ENCODE measurements around the gene STIM2. TPM values are rescaled to one million over a fixed set of nuclear protein-coding genes. Genes with fewer than 3 reads are reported as not detected.

Gene STIM2
- total and polyA plus RNA-seq, 9 of the 15 experiments (the other 6 are each of a cell fraction or from before 2014, with no cell fraction given) = 7.2 to 26.8 (median 15.4) TPM

- no peak for TF ChIP-seq EWSR1 (IDR thresholded peaks at IDR 0.05; ENCODE audit: borderline replicate concordance, low read depth, partially characterized antibody)
- TF ChIP-seq ZBTB9 (CRISPR knock-in tag; IDR thresholded peaks at IDR 0.05) = no peak
- no peak for TF ChIP-seq MCM7 (IDR thresholded peaks at IDR 0.05)
- TF ChIP-seq ZNF699 (CRISPR knock-in tag; IDR thresholded peaks at IDR 0.05; ENCODE audit: insufficient replicate concordance) = no peak
- no peak for TF ChIP-seq ZNF280A (IDR thresholded peaks at IDR 0.05; ENCODE audit: low read depth, partially characterized antibody)
- TF ChIP-seq ZNF165 (CRISPR knock-in tag; IDR thresholded peaks at IDR 0.05; ENCODE audit: borderline replicate concordance) = no peak
- TF ChIP-seq PHF21A (IDR thresholded peaks at IDR 0.05; ENCODE audit: borderline replicate concordance, low read depth) = no peak
- no peak for TF ChIP-seq ZNF445 (CRISPR knock-in tag; IDR thresholded peaks at IDR 0.05; ENCODE audit: low read depth)
- TF ChIP-seq SETDB1 (IDR thresholded peaks at IDR 0.05; ENCODE audit: low read length) = no peak
- no peak for TF ChIP-seq ZNF134 (CRISPR knock-in tag; conservative IDR thresholded peaks at IDR 0.05)
- TF ChIP-seq CBFA2T3 (IDR thresholded peaks at IDR 0.05) = peak; percentile 72
- no peak for TF ChIP-seq CC2D1A (IDR thresholded peaks at IDR 0.05)
- TF ChIP-seq TOE1 (IDR thresholded peaks at IDR 0.05; ENCODE audit: borderline replicate concordance) = no peak
- TF ChIP-seq TOE1 (CRISPR knock-in tag; IDR thresholded peaks at IDR 0.05; ENCODE audit: borderline replicate concordance, low read depth) = no peak
- TF ChIP-seq DPF2 (IDR thresholded peaks at IDR 0.05) = peak; percentile 74
- no peak for TF ChIP-seq POLR2A (conservative IDR thresholded peaks at IDR 0.05)
- no peak for TF ChIP-seq ZNF436 (CRISPR knock-in tag; IDR thresholded peaks at IDR 0.05)
- TF ChIP-seq ZBED1 (IDR thresholded peaks at IDR 0.05) = no peak
- TF ChIP-seq CEBPG (CRISPR knock-in tag; IDR thresholded peaks at IDR 0.05) = no peak
- TF ChIP-seq CEBPG (tag; conservative IDR thresholded peaks at IDR 0.05 in 1 of 2, IDR thresholded peaks at IDR 0.05 in 1 of 2) = no peak
- TF ChIP-seq FOXJ2 (tag; IDR thresholded peaks at IDR 0.05) = peak; percentile 97
- no peak for TF ChIP-seq CCAR2 (IDR thresholded peaks at IDR 0.05; ENCODE audit: low read depth, low read length)
- TF ChIP-seq LCOR (CRISPR knock-in tag; IDR thresholded peaks at IDR 0.05) = peak; percentile 58; the same call in 1 of the 2 replicates
- TF ChIP-seq ZNF12 (CRISPR knock-in tag; IDR thresholded peaks at IDR 0.05) = no peak
- TF ChIP-seq EHMT2 (IDR thresholded peaks at IDR 0.05) = peak; percentile 56; the same call in 1 of the 2 replicates
- TF ChIP-seq ZNF717 (CRISPR knock-in tag; IDR thresholded peaks at IDR 0.05) = no peak
- TF ChIP-seq HNRNPH1 (optimal IDR thresholded peaks at IDR 0.05; ENCODE audit: low read depth, low read length) = no peak
- peak; percentile 82 for TF ChIP-seq FOXJ3 (CRISPR knock-in tag; IDR thresholded peaks at IDR 0.05)
Measured at GRCh38 chr4:26992657-26993361, 132.2 kb downstream of the STIM2 start (continued).

Data from K562 (cell line).